ENCODE measurements around the gene UMAD1.
"Not testable (repeated sequence)": the region's sequence is repeated elsewhere in the genome, so short reads cannot be mapped to it uniquely, and the experiment has no call there.

The UMAD1 gene

DNA sequence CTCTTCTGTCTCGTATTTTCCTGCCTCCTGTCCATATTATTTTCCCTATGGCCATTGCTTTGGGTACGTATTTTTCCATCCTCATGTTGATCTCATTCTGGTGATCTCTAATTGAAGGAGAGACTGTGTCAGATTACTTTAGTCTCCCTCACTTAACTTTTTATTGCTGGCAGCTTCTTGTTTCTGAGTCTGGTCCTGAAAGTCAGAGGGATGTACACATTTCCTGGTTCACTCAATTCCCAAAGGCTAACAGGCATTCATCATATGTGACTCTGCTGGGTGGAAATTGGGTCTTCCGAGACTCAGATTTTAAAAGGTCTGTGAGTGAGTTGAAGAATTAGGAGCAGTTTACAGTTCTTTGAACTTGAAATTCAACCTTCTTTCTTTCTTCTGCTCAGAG lies 10.9 kb downstream of the UMAD1 start:
- FAIRE-seq = no peak

DNA sequence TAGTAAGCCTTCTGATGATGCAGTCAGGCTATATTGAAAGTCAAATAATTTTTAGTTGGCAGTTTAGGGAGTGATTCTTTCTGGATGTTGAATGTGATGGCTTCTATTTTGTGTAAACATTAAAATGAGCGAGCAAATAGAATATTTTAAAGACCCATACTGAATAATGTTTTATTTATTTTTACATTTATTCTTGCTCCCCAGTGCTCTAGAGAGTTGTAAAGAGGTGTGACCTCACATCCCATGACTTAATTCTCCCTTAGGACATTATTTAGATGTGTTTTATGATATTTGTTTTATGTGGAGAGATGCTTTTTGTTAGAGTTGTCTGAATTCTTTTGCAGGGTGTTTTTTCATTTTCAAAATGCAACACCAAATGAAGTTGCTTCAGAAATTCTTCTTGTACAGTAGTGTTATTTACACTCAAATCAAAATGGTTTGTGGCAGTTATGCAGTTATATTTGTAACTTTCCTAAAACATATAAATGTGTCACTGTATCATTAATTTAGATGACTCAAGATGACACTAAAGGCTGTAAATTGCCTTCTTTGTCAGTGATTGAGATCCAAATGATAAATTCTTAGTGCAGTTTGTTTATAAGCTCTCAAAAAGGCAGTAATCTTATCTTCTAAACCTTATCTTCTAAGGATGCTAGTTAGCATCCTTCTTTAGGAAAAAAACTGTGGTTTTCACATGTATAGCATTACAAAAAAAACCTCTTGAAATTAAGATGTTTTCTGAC lies 12.4 kb downstream of the UMAD1 start:
- FAIRE-seq (no peak), DNase-seq (ENCODE audit: insufficient read length, low spot score) (no peak)

More for the DNA sequence above, 10.9 kb downstream of the UMAD1 start:
- no peak for DNase-seq (ENCODE audit: insufficient read length, low spot score)

DNA sequence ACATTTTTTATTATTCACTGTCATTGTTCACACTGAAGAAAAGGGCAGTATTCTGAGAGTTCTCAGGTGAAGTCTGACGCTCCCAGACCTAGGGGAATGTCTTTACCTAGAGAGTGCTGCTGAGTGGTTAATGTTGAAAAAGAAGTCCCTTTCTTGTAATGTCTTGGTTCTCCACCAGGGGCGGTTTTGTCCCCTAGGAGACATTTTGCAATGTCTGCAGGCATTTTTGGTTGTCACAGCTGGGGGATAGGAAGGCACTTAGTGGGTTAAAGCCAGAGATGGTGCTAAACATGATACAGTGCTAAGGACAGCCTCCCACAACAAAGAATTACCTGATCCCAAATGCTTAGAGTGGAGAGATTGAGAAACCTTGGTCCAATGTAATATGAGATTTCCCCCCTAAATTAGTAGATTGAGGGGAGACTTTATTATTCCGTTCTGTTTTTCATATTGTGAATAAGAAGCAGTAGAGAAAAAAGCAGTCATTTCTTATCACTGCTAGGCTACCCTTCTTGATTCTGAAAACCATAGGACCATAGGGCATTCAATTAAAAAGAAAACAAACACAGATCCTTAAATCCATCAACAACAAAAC lies 13.1 kb downstream of the UMAD1 start:
- DNase-seq (ENCODE audit: insufficient read length, low spot score) = no peak
- peak; percentile 20 for FAIRE-seq

DNA sequence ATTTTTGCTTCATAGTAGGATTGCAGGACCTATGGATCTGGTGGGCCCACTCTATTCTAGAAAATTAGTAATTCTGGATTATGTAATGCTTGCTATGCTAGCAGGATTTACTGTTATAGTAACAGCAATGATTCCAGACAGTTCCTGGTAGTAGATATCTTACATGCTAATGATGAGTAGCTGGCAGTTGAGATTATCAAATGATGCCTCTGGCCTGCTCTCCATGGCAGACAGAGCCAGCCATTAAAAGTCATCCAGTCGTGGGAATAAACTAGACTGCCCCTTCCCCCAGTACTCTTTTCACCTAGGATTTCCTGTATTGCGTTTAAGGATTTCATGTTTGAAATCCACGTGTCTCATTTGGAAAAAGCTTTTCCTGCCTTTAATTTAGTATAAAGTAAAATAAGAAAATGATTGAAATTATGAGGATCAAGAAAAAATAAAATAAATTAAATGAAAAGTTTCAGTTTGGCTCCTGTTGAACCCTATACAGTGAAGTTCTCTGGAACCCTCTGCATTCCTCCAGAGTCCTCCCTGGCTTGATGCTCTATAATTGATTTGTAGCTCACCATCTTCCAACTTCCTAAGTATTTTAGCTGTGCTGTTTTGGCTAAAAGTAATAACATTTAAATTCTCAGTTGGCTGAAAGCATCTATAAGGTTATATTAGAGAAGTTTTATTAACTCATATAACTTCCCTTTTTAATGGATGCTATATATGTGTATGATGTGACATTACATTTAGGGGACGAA lies 14.6 kb downstream of the UMAD1 start:
- DNase-seq (ENCODE audit: insufficient read length, low spot score) = no peak
- no peak for FAIRE-seq

DNA sequence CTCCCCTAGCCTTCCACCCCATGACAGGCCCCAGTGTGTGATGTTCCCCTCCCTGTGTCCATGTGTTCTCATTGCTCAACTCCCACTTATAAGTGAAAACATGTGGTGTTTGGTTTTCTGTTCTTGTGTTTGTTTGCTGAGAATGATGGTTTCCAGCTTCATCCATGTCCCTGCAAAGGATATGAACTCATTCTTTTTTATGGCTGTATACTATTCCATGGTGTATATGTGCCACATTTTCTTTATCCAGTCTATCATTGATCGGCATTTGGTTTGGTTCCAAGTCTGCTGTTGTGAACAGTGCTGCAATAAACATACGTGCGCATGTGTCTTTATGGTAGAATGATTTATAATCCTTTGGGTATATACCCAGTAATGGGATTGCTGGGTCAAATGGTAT lies 15.9 kb downstream of the UMAD1 start:
- not testable (repeated sequence) for DNase-seq (ENCODE audit: insufficient read length, low spot score); FAIRE-seq

DNA sequence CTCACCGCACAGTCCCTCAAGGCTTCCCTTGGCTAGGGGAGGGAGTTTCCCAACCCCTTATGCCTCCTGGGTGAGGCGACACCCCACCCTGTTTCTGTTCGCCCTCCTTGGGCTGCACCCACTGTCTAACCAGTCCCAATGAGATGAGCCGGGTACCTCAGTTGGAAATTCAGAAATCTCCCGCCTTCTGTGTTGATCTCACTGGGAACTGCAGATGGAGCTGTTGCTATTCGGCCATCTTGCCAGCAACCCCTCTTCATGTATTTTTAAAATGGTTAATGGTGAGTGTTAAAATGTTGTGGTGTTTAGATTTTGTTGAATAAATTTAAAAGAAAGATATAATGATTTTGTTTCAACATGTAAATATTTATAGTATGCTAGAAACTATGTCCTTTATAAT lies 22.0 kb downstream of the UMAD1 start:
- DNase-seq (ENCODE audit: insufficient read length, low spot score) (no peak), FAIRE-seq (no peak)

DNA sequence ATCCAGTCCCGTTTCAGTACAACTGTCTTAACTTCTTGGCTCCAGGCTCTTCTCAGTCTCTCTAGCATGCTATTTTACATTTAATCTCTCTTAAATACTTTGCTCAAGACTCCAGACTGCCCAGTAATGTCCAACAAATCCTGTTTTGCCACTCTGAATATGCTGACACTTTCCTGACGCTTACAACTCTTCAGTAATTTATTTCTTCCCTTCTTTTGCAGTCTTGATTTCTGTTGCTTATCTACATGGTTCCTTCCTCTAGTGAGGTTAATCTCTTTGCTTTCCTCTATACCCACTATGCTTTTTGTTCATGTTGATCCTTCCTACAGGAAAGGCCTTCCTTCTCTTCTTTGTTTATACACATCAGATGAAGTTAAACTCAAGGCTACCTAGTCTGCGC lies 23.7 kb downstream of the UMAD1 start:
- FAIRE-seq (peak; percentile 4), DNase-seq (ENCODE audit: insufficient read length, low spot score) (no peak)

DNA sequence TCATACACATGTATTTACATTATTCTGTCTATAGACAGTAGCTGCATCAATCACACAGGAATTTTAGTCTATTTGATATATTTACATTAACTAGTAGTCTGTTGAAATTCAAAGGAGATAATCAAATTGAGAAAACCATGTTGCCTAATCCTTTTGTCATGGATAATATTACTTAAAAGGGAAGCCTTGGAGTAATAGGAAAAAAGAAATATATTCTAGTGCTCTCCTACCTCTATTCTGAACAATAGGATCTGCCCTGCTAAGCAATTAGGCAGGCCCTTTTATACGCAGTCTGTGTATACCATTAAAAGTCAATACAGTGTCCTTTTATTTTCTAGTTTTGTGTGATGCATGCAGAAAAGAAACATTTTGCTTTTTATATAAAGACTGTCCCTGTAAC lies 24.5 kb downstream of the UMAD1 start:
- DNase-seq (ENCODE audit: insufficient read length, low spot score) (no peak), FAIRE-seq (no peak)

DNA sequence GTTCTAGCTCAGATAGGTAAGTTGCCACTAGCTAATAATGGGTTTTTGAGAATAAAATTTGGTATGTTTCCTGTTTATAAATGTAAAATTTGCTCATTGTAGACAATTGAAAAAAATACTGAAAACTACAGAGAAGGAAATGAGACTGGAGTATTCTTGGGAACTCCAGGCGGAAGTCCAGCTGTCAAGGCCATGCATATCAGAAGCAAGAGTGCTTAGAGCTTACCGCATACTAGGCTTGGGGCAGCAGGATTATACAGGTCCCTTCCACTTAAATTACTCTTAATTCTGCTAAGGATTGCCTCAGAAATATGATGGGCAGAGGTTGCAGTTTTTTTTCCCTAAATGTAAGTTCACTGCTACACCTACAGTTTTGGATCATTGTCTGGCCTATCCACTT lies 26.6 kb downstream of the UMAD1 start:
- FAIRE-seq (no peak), DNase-seq (ENCODE audit: insufficient read length, low spot score) (no peak)

DNA sequence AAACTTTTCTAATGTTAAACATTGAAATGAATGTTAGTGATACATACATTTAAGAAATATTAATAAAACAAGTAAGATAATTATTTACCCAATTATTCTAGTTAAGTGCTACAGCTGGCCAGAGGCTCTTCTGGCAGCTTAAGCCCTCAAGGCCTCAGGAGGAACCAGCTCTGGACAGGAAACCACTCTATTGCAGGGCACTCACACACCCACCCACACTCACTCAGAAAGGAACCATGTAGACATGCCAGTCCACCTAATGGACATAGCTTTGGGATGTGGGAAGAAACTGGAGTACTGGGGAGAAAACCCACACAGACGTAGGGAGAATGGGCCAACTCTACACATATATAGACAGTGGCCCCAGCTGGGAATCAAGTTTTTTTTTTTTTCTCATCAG lies 28.2 kb downstream of the UMAD1 start:
- FAIRE-seq (no peak), DNase-seq (ENCODE audit: insufficient read length, low spot score) (no peak)

DNA sequence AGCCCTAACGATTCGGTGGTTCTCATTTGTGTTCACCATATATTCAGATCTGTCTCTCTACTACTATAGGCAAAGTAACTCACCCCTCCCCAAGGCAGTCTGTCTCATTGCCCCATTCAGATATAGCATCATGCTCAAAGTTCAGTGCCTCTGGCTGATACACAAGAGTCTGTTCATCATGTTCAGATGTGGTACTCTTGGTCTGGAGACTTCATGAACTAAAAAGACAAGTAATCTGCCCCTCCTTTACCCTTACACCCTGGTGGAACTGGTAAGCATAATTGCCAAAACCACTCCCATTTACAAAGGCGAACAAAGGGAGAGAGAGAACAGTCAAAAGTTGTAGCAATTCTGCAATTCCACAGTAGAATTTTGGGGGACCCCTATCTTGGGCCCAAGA lies 29.9 kb downstream of the UMAD1 start:
- DNase-seq (ENCODE audit: insufficient read length, low spot score) (no peak), FAIRE-seq (no peak)

DNA sequence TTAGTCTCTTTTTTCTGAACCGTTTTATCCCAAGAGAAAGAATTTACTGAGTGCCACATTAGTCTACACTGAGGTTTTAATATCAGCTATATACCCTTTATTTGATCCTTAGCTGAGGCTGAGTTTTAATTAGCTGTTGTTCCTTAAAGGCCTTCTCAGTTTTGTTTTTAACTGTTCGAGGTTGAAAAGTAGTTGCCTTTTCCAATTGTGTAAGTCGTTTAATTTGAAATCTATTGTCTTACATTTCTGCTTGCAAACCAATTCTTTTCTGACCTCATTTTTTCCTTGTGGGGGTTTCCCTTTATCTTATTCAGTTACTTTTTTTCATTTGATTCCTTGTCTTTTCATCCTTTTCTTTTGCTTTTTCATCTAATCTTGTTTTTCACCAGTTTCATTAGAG lies 30.8 kb downstream of the UMAD1 start:
- no peak for DNase-seq (ENCODE audit: insufficient read length, low spot score)
- no peak for FAIRE-seq

DNA sequence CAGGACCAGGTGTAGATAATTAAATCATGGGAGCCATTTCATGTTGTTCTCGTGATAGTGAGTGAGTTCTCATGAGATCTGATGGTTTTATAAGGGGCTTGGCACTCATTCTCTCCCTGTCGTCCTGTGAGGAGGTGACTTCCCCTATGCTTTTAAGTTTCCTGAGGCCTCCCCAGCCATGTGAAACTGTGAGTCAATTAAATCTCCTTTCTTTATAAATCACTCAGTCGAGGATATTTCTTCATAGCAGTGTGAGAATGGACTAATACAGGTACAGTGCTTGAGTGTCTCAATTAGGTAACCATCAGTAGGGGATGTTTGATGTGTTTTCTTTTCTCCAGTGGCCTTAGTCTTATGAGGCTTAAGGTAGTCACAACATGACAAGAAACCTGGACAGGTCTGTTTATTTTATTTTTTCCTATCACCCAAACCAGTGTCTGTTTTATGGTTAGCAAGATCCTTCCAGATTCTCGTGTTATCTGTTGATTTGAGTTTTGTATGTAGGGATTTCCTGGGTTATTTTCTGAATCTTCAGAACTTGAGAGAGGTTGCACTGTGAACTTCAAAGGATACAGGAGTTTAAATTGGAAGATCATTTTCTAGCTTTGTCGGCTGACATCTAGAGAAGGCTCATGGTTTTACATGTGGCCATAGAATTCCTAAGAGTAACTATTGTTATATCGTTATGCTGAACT lies 32.1 kb downstream of the UMAD1 start:
- FAIRE-seq = peak; percentile 65
- DNase-seq (ENCODE audit: insufficient read length, low spot score) = no peak

DNA sequence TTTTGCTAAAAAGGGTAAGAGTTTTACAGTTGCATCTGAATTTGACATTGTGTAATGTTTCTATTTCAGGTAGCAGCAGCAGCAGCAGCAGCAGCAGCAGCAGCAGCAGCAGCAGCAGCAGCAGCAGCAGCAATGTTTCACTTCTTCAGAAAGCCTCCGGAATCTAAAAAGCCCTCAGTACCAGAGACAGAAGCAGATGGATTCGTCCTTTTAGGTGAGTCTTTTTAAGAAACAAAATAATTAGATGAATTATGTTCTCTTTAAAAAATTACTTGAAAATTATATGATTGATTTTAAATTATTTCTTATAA lies 32.6 kb downstream of the UMAD1 start:
- FAIRE-seq = no peak
- no peak for DNase-seq (ENCODE audit: insufficient read length, low spot score)

DNA sequence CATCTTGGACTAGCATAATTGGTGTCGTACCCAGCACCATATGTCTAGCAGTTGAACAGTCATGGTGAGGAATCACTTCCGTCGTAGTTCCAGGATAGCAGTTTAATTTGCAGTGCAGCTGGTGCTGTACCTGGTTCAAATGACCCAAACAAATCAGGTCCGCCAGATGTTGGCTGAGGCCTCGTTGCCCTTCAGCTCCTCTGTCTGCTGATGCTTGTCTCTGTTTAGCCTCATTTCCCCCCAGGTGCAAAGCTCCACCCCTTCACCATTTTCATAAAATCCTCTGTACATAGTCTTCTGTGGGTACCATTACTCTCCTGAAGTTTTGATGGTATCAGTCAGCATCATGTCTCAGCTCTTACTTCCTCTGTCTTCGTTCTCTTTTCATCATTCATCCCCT lies 35.1 kb downstream of the UMAD1 start:
- DNase-seq (ENCODE audit: insufficient read length, low spot score) = no peak
- FAIRE-seq = peak; percentile 57

DNA sequence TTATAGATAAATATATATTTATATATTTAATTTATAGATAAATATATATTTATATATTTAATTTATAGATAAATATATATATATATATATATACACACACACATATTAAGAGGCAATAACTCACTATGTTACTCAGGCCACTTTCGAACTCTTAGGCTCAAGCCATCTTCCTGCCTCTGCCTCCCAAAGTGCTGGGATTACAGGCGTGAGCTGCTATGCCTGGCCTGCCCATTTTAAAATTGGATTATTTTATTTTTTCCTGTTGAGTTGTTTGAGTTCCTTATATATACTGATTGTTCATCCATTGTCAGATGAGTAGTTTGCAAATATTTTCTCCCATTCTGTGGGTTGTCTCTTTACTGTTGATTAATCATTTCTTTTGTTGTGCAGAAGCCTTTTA lies 39.1 kb downstream of the UMAD1 start:
- not testable (repeated sequence) for FAIRE-seq; DNase-seq (ENCODE audit: insufficient read length, low spot score)

DNA sequence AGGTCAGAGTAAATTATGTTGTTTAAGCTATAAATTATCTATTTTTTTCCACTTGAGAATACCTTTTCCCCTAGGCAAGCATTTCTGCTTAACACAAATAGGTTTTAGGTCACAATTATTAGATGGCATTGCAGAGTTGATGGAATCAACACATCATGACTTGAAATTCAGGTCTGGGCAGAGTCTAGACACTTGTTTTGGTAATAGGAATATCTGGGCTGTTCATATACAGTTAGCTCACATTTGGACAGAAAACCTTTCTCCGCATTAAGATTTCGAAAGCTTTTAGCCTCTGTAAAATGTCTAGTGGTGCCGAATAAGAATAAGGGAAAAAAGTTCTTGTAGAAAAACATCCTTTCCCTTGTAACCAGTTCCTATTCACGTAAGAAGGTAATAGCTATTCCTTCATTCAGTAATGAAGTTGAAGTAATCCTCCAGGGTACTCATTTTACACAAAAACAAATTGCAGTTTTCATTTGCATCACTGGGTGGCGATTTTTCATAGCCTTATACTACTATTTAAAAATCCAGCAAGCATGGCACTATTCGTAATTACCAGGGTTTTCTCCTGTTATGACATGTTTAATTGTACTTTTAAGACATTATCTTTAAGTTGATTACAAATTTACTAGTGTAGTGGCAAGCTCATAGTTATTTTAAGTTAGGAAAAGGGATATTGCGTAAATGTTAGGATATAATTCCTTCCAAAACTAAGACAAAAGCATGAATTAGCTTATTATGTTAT lies 40.8 kb downstream of the UMAD1 start:
- DNase-seq (ENCODE audit: insufficient read length, low spot score) (peak; percentile 42), FAIRE-seq (peak; percentile 26)

DNA sequence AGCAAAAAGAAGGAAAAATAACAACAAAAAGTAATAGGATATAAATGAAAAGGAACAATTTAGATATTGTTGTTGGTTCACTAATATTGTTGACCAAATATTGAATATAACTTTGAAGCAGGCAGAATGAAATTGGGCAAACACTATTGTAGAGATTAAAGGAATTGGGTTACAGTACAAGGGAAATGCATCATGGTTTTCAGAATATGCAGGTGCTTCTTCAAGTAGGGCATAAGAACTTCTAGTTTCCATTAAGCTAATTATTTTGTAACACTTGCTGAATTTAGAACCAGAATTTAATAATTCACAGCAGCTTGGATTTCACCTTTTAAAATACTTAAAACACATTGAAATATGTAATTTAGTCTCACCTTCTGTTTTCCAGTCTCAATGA lies 41.4 kb downstream of the UMAD1 start:
- no peak for FAIRE-seq

DNA sequence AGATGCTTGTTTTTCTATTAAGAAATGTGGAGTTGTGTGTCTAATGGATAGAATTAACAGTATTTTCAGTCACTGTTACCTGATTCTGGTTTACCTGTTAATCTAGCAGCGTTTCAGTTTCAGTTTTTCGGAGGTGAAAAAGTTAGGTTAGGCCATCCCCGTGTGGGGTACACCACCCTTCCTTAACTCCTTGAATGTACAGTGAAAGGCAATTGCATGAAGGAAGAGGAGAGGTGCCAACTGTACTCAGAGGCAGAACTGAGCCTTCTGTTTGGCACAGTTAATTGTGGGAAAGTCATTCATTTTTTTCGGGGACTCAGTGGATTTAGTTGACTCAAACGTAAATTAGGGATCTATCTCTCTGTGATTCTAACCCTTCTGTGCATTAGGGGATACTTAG lies 42.3 kb downstream of the UMAD1 start:
- no peak for FAIRE-seq

More for the DNA sequence above, 41.4 kb downstream of the UMAD1 start:
- DNase-seq (ENCODE audit: insufficient read length, low spot score) = no peak

DNA sequence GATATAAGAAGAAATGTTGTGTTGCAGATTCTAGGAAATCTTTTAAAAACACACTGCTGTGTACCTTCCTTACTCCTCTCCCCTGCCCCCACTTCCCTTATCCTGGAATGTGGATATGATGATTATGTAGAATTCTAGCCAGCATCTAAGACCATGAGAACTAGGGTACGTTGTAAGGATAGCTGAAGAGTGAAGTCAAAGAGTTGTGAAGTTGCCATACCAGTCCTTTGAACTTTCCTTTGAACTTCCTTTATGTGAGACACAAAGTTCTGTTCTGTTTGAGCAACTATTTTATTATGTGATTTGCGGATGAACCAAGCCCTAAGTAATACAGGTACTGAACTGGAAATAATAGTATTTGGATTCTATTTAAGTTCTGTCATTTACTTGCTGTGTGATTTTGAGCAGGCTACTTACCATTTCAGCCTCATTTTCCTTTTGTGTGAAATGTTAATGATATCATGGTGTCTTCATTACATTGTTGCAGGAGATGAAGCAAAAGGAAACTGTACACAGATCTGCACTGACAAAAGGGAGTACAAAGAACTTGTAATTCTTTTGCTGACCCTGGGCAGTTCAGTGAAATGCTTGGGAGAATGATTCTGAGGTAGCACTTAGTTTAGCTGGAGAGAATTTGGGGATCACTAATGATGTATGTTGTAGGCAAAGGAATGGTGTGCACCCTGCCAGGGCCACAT lies 46.4 kb downstream of the UMAD1 start:
- DNase-seq (ENCODE audit: insufficient read length, low spot score) (no peak), FAIRE-seq (peak; percentile 9)

More for the DNA sequence above, 42.3 kb downstream of the UMAD1 start:
- no peak for DNase-seq (ENCODE audit: insufficient read length, low spot score)
